Measurements from ENCODE around the gene KIAA0825.

DNA sequence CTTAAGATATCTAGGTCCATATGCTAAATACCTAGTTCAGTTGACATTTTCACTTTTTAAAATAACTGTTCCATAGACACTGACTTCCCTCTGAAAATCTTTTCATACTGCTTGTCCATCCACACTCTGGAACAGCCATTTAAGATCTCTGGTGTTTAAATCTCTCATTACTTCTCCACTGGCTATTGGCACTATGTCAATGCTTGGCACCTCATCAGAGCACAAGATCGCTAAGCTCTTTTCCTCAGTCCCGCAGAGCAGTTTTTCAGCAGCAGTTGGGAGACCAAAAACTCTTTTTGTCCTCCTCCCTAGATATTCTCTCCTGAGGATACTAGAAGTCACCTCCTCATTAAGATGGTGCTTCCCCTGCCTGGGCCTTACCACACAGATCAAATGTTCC, 172.7 kb downstream of the KIAA0825 start:
- TF ChIP-seq GATA2 (IDR thresholded peaks at IDR 0.05; ENCODE audit: low read depth, low read length): no peak
- TF ChIP-seq GATA3 (IDR thresholded peaks at IDR 0.05; ENCODE audit: low read depth, low read length): no peak
